Measurements from ENCODE around the gene ZNF544. TPM values are rescaled to one million over a fixed set of nuclear protein-coding genes. Genes with fewer than 3 reads are reported as not detected.

ZNF544 gene
- polyA plus RNA-seq, 1 donor from 2014 or later: 22.7 TPM

GRCh38 chr19:58227964-58228584 lies 640 bp upstream of the ZNF544 start:
- H3F3A ChIP-seq (ENCODE audit: insufficient read depth, low read length, poor library complexity, severe bottlenecking): no peaks in the 10 kb centered on the region
- H3K9ac ChIP-seq (ENCODE audit: low read length): peak overlapping the region; percentile 66
- H3K36me3 ChIP-seq (ENCODE audit: insufficient read depth, low read length): peaks cover 9% of the 10 kb centered on the region
- no peaks in the 10 kb centered on the region for H3K79me2 ChIP-seq (replicated peaks; ENCODE audit: insufficient read depth, low read length)
- no peak overlapping the region for H3K4me2 ChIP-seq (ENCODE audit: low read length)
- H3K27ac ChIP-seq (ENCODE audit: low read length): peak overlapping the region; percentile 68
- H3K9me3 ChIP-seq (ENCODE audit: low read length): peaks cover 30% of the 10 kb centered on the region
- H3K9me2 ChIP-seq (ENCODE audit: insufficient read depth, low read length): no peaks in the 10 kb centered on the region
- H3K27me3 ChIP-seq (ENCODE audit: insufficient read depth, low read depth, low read length): no peaks in the 10 kb centered on the region
- TF ChIP-seq REST (IDR thresholded peaks at IDR 0.05; ENCODE audit: borderline replicate concordance): no peak
- no peak for TF ChIP-seq EZH2 (IDR thresholded peaks at IDR 0.05; ENCODE audit: borderline replicate concordance, insufficient read depth, low read length, poor library complexity, severe bottlenecking)
- no peak for TF ChIP-seq POLR2AphosphoS5 (IDR thresholded peaks at IDR 0.05)
- TF ChIP-seq EP300 (conservative IDR thresholded peaks at IDR 0.05; ENCODE audit: poor library complexity, severe bottlenecking): no peak
- no peak for TF ChIP-seq CTCF (IDR thresholded peaks at IDR 0.05; ENCODE audit: poor library complexity, severe bottlenecking)
- no peak for TF ChIP-seq MXI1 (conservative IDR thresholded peaks at IDR 0.05; ENCODE audit: poor library complexity, severe bottlenecking)
- no peak for TF ChIP-seq RAD21 (conservative IDR thresholded peaks at IDR 0.05)
- TF ChIP-seq SMC3 (conservative IDR thresholded peaks at IDR 0.05; ENCODE audit: poor library complexity): no peak
- no peak for TF ChIP-seq TAF1 (IDR thresholded peaks at IDR 0.05; ENCODE audit: low read depth)
- no peaks in the 10 kb centered on the region for H4K20me1 ChIP-seq (ENCODE audit: insufficient read depth)
- H3K4me3 ChIP-seq (ENCODE audit: low read length): peak overlapping the region; percentile 72
- peak overlapping the region; percentile 56 for H2AFZ ChIP-seq (ENCODE audit: low read depth, low read length)

- no peak overlapping the region for H2AFZ ChIP-seq (ENCODE audit: low read depth, low read length)
Observed at GRCh38 chr19:58229255-58229639, 533 bp downstream of the ZNF544 start.

More at GRCh38 chr19:58229255-58229639, 533 bp downstream of the ZNF544 start:
- Histone ChIP-seq H3K36me3 (ENCODE audit: insufficient read depth, low read length) (peaks cover 12% of the 10 kb centered on the region), H3F3A (ENCODE audit: insufficient read depth, low read length, poor library complexity, severe bottlenecking) (no peaks in the 10 kb centered on the region), H3K27me3 (ENCODE audit: insufficient read depth, low read depth, low read length) (no peaks in the 10 kb centered on the region), H3K9me3 (ENCODE audit: low read length) (peaks cover 30% of the 10 kb centered on the region), H3K4me3 (ENCODE audit: low read length) (peak overlapping the region; percentile 72), H3K4me2 (ENCODE audit: low read length) (no peak overlapping the region), H3K27ac (ENCODE audit: low read length) (no peak overlapping the region), H3K79me2 (replicated peaks; ENCODE audit: insufficient read depth, low read length) (no peaks in the 10 kb centered on the region), H3K9ac (ENCODE audit: low read length) (peak overlapping the region; percentile 66), H3K9me2 (ENCODE audit: insufficient read depth, low read length) (no peaks in the 10 kb centered on the region), H4K20me1 (ENCODE audit: insufficient read depth) (no peaks in the 10 kb centered on the region)
- TF ChIP-seq EP300 (conservative IDR thresholded peaks at IDR 0.05; ENCODE audit: poor library complexity, severe bottlenecking) (no peak), POLR2AphosphoS5 (IDR thresholded peaks at IDR 0.05) (no peak), MXI1 (conservative IDR thresholded peaks at IDR 0.05; ENCODE audit: poor library complexity, severe bottlenecking) (no peak), RAD21 (conservative IDR thresholded peaks at IDR 0.05) (no peak), EZH2 (IDR thresholded peaks at IDR 0.05; ENCODE audit: borderline replicate concordance, insufficient read depth, low read length, poor library complexity, severe bottlenecking) (no peak), CTCF (IDR thresholded peaks at IDR 0.05; ENCODE audit: poor library complexity, severe bottlenecking) (no peak), TAF1 (IDR thresholded peaks at IDR 0.05; ENCODE audit: low read depth) (no peak), SMC3 (conservative IDR thresholded peaks at IDR 0.05; ENCODE audit: poor library complexity) (no peak), REST (IDR thresholded peaks at IDR 0.05; ENCODE audit: borderline replicate concordance) (no peak)

All from neural cell (in vitro differentiated cells).